GM18868 (cell line): Measurements from ENCODE around the gene PSME2.
"Not testable (repeated sequence)": the region's sequence is repeated elsewhere in the genome, so short reads cannot be mapped to it uniquely, and the experiment has no call there.

Experiments used
- ATAC-seq: cut with Tn5 transposase; IDR thresholded peaks from one replicate; pipeline ENCODE4 v1.9.1; 2021; ENCODE audit warnings: mild to moderate bottlenecking, moderate library complexity; ENCODE audit not compliant: unreplicated experiment

PSME2 gene

DNA sequence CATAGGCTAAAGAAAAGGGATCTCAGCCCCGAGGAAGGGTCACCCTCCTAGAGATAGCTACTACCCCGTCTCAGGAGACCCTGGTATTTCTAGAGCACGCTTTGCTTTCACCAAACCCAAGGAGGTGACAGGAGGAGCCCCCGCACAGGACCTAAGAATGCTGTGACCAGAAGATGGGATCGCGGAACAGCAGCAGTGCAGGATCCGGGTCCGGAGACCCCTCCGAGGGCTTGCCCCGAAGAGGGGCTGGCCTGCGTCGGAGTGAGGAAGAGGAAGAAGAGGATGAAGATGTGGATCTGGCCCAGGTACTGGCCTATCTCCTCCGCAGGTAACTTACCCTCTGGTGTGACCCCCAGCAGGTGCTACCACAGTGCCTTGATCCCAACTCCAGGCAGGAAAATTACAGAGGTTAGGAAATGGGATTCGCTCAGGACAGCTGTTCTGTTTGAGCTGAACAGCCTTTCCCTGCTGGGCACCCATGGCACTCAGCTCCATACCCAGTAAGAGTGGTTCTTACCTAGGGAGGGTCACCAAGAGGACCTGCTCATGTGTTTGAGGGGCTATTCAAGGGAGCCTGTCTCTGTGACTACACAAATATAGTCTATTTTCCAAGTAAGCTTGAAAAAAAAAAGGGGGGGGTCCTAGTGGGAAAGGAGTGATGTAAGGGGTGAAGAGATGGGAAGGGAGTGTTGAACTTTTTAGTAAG is 30.8 kb downstream of the PSME2 start:
- ATAC-seq = no peak

DNA sequence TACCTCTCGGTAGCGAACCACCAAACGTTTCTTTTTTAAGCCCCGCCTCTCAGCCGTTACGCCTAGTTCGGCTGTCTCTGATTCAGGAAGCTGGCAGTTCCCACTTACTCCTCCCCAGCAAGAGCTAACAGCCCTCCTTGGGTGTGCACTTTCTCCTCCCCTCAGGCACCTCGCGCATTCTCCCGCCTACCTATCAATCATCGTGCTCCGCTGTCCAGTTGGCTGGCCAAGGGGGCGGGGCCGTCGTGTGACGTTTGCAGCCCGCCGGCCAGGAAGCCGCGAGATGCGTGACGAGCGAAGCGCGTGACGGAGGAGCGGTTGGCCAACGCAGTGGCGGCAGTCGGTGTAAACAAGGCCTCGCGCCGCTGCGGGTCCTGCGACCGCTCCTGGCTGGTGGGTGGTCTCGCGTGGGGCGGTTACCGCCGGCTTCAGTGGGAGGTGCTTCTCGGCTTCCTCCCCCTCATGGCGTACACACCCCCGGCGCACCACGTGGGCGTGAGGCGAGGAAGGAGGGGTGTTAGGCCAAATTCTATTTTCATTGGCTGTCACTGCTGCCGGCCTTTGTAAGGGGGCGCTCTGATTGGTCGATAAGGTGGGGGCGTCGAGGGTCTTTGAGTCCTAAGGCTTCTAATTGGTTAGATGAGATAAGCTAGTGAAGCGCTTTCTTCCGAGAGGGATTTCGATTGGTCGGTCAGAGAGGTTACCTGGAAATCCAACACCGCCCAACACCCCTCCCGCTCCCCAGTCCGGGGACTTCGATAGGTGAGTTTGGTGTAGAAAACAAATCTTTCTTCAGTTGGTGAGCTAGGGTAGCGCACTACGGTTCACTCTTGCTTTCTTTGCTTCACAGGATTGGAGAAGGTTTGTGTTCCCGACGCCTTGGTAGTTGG is 31.6 kb downstream of the PSME2 start, which contains the start of the genes DCAF11 and NRL:
DCAF11 (plus strand) TSS at position 246 of the 890 bp plus-strand sequence. CDS start 818 bp downstream, outside the sequence.
NRL (minus strand) TSS at position 418 of the 890 bp plus-strand sequence. CDS start 32,101 bp downstream, outside the sequence.
- ATAC-seq = peak; percentile 86

DNA sequence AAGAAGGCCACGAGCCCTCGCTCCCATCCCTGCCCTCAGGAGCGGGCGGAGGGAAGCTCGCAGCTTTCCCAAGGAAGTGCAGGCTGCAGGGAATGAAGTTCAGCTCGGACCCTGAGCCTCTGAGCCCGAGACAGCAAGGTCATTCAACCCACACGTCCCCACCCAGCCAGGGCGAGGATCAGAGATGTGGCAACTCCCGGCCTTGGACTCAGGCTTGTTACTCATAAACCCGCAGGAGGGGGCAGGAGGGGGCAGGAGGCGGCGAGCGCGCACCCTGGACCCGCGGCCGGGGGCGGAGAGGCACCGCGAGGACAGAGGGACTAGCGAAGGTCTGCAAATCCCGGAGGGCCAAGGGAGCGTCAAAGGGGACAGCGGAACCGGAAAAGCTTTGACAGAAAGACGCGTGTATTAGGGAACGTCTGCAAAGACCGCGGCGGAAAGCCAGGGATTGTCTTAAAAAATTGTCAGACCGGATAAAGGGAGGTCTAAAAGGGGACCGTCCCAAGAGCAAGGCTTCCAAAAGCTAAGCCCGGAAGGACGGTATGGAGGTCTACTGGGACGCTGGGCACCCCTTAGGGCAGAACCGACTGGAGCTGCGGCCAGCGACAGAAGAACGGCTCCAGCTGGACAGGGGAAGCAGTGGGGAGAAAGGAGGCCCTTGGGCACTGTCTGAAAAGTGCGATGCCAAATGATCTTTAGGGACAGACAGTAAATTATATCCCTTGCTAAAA is 32.4 kb downstream of the PSME2 start:
- ATAC-seq = peak; percentile 26

DNA sequence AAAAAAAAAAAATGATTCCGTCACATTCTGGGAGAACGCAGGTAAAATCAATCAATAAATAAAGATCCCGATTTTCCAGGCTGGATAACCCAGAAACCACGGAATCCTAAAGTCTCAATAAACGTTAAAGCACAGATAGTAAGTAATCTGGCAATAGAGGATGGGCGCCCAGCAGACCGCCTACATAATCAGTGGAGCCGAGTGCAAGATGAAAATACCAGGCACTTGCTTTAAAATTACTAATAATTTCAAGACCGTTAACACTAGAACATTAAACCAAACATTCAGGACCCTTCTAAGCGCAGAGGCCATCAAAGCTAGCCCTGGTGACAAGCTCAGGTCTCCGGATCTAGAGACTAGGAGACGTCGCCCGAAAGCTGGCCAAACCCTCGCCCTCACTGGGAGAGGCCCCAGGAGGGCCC is 33.0 kb downstream of the PSME2 start:
- no peak for ATAC-seq

DNA sequence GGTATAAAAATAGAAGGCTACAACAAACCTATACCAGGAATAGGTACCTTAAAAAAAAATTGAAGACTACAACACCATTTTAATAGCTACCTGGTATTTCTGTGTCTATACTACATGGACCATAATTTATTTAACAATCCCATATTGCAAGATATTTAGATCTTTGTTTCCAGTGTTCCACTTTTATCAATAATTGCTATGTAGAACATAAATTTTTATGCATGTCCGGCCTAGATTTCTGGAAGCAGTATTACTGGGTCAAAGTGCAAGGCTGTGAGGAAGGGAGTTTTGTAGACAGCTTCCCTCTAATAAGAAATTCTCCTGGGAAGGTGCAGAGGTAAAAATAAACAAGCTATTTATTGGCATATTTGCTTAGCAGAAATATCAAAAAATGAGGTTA is 35.9 kb downstream of the PSME2 start:
- ATAC-seq = no peak

DNA sequence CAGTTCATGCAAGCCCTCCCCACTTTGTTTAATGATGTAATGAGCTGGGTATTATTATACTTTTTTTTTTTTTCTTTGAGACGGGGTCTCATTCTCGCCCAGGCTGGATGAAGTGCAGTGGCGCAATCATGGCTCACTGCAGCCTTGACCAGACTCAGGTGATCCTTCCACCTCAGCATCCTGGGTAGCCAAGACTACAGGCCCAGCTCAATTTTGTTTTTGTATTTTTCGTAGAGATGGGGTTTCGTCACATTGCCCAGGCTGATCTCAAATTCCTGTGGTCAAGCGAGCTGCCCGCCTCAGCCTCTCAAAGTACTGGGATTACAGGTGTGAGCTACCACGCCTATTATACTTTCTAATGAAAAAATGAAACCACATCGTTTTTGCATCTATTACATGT is 36.4 kb downstream of the PSME2 start:
- no peak for ATAC-seq

DNA sequence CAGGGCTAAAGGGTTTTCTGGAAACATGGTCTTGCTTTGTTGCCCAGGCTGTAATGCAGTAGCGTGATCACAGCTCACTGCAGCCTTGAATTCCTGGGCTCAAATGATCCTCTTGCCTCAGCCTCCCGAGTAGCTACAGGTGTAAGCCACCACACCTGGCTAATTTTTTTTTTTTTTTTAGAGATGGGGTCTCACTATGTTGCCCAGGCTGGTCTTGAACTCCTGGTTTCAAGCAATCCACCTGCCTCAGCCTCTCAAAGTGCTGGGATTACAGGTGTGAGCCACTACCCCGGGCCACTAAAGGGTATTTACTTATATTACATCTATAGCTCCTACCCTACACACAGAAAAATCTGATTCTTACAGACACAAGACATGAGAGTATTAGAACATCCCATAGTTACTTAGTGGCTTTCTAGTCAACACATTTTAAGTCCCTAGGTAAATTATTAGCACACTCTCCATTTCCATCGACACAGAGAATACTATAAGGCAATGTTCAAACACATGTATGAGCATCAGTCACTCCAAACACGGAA is 38.0 kb downstream of the PSME2 start:
- ATAC-seq = no peak

DNA sequence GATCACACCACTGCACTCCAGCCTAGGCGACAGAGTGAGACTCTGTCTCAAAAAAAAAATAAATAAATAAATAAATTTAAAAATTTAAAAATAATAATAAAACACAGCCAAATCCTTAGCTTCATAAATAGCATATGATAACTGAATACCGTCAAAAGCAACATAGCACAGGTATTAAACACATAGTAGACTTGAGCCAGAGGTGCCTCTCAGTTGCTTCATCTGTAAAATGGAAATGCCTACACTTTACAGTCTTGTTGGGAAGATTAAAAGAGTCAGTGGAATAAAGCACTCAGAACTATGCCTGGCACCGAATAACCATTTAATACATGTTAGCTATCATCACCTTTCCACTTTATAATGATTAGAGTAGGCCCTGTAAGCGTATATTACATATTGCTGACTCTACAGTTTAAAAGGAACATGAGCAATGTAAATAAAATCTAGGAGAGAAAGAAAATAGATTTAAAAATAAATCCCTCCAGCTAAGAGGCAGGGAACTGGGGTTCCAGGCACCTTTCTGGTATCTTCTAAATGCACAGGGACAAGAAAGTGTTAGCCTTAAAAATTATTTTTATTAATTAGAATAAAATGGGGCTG is 39.6 kb downstream of the PSME2 start:
- ATAC-seq = no peak

DNA sequence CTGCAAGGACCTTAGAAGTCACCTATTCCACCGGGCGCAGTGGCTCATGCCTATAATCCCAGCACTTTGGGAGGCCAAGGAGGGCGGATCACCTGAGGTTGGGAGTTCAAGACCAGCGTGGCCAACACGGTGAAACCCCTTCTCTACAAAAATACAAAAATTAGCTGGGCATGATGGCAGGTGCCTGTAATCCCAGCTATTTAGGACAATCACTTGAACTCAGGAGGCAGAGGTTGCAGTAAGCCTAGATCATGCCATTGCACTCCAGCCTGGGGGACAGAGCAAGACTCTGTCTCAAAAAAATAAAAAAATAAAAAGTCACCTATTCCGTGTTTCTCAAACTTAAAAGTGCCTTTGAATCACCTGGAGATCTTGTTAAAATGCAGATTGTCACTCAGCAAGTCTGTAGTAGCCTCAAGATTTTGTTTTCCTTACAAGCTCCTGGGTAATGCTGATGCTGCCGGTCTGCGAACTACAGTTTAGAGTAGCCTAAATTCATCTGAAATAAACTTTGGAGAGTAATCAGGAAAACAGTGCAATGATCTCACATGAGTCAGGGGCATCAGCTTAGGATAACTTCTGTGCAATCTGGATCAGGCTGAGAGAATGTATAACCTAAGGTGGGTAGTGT is 40.7 kb downstream of the PSME2 start:
- not testable (repeated sequence) for ATAC-seq

DNA sequence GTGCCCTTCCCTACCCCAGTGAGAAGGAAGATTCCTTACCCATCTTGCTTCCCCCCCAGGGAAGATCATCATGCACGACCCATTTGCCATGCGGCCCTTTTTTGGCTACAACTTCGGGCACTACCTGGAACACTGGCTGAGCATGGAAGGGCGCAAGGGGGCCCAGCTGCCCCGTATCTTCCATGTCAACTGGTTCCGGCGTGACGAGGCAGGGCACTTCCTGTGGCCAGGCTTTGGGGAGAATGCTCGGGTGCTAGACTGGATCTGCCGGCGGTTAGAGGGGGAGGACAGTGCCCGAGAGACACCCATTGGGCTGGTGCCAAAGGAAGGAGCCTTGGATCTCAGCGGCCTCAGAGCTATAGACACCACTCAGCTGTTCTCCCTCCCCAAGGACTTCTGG is 43.0 kb downstream of the PSME2 start:
- no peak for ATAC-seq

DNA sequence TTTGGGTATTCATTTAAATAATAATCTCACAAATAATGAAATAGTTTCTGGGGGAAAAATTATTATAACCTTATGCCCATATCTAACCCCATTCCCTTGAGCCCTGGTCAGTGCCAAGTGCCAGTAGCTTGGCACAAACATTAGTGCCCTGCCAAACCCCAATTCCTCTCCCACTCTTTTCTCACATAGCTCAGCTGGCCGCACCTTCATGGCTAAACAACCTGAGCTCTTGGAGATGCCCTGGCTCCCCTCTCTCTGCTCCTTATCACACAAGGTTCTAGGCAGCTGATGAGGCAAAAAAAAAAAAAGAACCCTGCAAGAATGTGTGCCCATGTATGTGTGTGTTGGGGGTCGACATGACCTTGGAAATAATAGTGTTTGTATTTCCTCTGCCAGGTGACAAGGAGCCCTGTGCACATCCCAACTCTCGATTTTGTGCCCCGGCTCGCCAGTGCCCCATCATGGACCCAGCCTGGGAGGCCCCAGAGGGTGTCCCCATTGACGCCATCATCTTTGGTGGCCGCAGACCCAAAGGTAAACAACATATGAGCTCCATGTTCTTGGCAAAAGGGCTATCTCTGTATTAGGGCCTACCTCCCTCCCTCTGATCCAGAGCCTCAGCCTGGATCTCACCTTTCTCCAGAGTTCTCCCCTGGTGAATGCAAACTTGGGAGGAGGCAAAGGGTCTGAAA is 43.9 kb downstream of the PSME2 start:
- ATAC-seq = no peak

DNA sequence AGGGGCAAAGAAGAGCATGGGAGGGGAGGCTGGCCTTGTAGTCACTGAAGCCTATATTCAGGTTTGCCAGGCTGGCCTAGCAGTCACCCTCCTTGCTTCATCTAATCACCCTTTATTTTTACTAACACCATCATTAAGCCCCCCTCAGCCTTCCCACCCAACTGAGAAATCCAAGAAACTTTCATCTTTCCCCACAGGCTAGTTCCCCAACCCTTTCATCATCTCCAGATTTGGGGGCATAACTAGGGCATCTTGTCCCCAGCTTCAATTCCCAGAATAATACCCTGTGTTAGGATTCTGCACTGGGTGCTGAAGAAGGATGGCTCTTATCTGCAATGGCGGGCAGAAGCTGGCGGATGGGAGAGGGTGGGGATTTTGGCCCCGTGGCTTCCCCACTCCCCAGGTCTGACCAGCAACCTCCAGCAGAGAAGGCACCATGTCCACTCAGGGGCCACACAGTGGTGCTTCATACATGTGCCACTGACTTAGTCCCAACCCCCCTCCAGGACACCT is 45.4 kb downstream of the PSME2 start:
- no peak for ATAC-seq

DNA sequence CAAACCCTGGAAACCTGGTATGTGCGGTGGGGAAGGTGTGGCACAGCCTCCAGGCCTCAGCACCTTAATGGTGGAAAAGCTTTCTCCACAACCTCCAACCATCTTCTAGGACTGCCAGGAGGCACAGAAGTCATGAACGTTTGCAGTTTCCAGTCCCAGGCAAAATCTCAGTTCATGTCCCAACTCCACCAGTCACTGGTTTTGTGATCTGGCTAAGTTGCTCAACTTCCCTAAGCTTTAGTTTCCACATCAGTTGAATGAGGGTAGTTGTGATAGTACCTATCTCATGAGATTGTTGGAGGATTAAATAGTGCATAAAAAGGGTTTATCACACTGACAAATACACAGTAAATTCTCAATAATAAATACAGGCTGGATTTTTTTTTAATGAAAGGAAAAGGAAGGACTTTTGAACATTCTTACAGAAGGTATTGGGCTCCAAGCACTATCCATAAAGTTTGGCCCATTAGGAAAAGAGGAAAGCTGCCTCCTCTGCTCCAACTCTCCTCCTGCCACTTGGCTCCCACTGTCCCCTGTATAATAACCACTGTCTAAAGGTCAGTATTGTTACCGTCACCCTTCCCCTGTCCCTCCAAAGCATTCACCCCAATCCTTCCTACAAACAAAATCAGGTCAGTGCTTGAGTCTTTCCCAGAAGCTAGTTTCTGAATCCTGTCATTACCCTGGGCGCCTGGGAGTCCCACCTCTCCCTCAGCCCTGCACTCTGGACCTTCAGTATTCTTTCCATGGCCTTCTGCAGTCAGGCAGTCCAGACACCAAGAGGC is 46.0 kb downstream of the PSME2 start:
- no peak for ATAC-seq

DNA sequence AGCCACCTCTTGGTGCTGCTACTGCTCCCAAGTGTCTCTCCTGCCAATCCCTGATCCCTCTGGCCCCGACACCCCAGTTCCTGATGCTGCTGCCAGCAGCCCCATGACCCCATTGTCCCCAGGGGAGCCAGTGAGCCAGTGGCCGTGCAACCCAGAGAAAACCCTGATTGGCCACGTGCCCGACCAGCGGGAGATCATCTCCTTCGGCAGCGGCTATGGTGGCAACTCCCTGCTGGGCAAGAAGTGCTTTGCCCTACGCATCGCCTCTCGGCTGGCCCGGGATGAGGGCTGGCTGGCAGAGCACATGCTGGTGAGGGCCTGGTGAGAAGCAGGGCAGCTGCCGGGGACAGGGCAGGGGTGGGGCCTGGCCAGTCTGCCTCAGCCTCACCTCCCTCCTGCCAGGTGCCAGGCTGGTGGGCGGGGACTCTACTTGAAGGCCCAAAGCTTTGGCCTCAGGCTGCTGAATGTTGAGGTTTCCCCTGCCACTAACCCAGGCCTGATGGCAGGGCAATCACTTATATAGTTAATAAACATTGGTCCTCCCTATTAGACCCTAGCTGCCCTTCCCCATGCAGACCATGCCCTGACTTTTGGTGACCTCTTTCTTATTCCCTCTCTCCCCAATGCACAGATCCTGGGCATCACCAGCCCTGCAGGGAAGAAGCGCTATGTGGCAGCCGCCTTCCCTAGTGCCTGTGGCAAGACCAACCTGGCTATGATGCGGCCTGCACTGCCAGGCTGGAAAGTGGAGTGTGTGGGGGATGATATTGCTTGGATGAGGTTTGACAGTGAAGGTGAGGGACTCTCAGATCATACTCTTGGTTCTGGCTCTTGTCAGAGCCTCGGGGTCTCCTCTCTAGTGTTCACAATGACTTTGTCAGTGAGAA is 47.2 kb downstream of the PSME2 start:
- no peak for ATAC-seq

DNA sequence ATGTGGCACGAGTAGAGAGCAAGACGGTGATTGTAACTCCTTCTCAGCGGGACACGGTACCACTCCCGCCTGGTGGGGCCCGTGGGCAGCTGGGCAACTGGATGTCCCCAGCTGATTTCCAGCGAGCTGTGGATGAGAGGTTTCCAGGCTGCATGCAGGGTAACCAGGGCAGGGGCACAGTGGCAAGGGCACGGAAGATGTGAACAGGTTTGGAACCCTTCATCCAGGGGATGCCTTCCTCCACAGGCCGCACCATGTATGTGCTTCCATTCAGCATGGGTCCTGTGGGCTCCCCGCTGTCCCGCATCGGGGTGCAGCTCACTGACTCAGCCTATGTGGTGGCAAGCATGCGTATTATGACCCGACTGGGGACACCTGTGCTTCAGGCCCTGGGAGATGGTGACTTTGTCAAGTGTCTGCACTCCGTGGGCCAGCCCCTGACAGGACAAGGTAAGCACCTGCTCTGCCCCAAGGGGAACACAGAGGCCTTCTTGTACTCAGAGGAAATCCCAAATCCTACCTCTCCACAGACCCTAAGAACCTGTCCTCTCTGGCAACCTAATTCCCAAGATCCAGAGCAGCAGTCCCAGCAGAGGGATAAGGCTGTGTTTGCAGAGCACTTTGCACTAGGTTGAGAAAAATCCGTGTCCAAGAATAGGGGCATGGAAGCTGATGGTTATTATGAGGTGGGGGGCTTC is 48.0 kb downstream of the PSME2 start:
- no peak for ATAC-seq

DNA sequence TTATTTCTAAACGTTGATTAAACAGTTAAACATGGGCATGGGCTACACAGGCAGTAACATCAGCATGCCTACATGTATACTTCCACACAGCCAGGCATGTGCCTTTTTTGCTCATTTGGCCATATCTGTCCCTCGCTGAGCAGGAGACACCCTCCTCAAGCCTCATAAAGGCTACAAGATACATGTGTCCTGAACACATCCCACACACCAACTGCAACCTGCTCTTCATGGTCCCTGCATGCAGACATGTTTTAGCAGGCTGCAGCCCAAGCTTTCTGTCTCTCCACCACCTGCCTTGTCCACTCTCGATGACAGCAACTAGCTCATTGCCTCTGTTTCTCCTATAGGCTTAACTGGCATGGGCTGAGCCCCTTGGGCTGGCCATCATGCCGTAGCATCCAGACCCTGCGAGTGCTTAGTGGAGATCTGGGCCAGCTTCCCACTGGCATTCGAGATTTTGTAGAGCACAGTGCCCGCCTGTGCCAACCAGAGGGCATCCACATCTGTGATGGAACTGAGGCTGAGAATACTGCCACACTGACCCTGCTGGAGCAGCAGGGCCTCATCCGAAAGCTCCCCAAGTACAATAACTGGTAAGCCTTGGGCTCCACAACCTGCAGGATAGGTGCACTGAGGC is 49.7 kb downstream of the PSME2 start:
- no peak for ATAC-seq
